Lower leg skin (tissue), 3 donors: ENCODE measurements around the gene C19orf12.

ENCODE experiments used
- POLR2A ChIP-seq, 2 donors: fragments of 450-650 bp; IDR thresholded peaks; one replicate each; pipeline ENCODE4 v1.6.1; 2016 to 2017; ENCODE audit warnings: antibody characterized with exemption in 2 of 2, mild to moderate bottlenecking in 1 of 2, moderate library complexity in 1 of 2
- TF ChIP-seq, protein P1 (sequence below), 3 donors: fragments of 450-650 bp; IDR thresholded peaks; one replicate each; pipeline ENCODE4 v1.5.1; 2016; ENCODE audit warnings: antibody characterized with exemption in 3 of 3, mild to moderate bottlenecking in 3 of 3, moderate library complexity in 2 of 3

DNA sequence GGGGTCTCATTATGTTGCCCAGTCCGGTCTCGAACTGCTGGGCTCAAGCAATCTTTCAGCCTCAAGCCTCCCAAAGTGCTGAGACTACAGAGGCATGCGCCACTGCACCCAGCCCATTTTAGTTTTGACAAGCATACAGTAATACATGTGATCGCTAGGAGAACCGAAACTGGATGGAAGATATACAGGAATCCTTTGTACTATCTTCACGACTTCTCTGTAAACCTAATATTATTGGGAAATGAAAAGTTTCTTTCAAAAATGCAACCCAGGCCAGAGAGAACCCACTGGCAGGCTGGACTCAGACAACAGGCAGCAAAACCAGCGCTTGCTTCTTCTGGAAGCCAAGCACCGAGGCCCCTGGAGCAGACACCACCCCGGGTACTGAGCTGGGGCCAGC, 9.4 kb downstream of the C19orf12 start:
- TF ChIP-seq, protein P1, sequence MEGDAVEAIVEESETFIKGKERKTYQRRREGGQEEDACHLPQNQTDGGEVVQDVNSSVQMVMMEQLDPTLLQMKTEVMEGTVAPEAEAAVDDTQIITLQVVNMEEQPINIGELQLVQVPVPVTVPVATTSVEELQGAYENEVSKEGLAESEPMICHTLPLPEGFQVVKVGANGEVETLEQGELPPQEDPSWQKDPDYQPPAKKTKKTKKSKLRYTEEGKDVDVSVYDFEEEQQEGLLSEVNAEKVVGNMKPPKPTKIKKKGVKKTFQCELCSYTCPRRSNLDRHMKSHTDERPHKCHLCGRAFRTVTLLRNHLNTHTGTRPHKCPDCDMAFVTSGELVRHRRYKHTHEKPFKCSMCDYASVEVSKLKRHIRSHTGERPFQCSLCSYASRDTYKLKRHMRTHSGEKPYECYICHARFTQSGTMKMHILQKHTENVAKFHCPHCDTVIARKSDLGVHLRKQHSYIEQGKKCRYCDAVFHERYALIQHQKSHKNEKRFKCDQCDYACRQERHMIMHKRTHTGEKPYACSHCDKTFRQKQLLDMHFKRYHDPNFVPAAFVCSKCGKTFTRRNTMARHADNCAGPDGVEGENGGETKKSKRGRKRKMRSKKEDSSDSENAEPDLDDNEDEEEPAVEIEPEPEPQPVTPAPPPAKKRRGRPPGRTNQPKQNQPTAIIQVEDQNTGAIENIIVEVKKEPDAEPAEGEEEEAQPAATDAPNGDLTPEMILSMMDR (IDR thresholded peaks at IDR 0.05) = no peak
- TF ChIP-seq POLR2A (IDR thresholded peaks at IDR 0.05) = no peak
